ENCODE results near the gene WWC1. TPM values are rescaled to one million over a fixed set of nuclear protein-coding genes. Genes with fewer than 3 reads are reported as not detected.

Gene WWC1
- total RNA-seq, 1 experiment from 2014 or later, result 108 TPM

GRCh38 chr5:168447808-168448207 is 156.4 kb downstream of the WWC1 start:
- POLR2A ChIA-PET, result no interaction called here
- Histone ChIP-seq H3K4me1 (no peaks in the 10 kb centered on the region), H3K9me3 (no peaks in the 10 kb centered on the region), H3K27me3 (replicated peaks; ENCODE audit: control insufficient read depth, insufficient read depth, low read length) (no peaks in the 10 kb centered on the region), H3K4me3 (ENCODE audit: low read depth, low read length) (no peak overlapping the region), H3K36me3 (ENCODE audit: control insufficient read depth, insufficient read depth, low read length) (peaks cover 2% of the 10 kb centered on the region; the same call in 1 of the 2 replicates)
- CTCF ChIA-PET, result no interaction called here
- no peak overlapping the region for H3K4me3 Mint-ChIP-seq (ENCODE audit: unreplicated experiment)
- no peak for DNase-seq
- no TSS peak for BruUV-seq (replicated peaks)
- H3K9me3 Mint-ChIP-seq (ENCODE audit: unreplicated experiment), result no peaks in the 10 kb centered on the region
- TF ChIP-seq, protein P1, sequence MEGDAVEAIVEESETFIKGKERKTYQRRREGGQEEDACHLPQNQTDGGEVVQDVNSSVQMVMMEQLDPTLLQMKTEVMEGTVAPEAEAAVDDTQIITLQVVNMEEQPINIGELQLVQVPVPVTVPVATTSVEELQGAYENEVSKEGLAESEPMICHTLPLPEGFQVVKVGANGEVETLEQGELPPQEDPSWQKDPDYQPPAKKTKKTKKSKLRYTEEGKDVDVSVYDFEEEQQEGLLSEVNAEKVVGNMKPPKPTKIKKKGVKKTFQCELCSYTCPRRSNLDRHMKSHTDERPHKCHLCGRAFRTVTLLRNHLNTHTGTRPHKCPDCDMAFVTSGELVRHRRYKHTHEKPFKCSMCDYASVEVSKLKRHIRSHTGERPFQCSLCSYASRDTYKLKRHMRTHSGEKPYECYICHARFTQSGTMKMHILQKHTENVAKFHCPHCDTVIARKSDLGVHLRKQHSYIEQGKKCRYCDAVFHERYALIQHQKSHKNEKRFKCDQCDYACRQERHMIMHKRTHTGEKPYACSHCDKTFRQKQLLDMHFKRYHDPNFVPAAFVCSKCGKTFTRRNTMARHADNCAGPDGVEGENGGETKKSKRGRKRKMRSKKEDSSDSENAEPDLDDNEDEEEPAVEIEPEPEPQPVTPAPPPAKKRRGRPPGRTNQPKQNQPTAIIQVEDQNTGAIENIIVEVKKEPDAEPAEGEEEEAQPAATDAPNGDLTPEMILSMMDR (IDR thresholded peaks at IDR 0.05; ENCODE audit: insufficient read depth in 1 of 2, low read depth in 1 of 2, low read length in 1 of 2, severe bottlenecking in 1 of 2, unreplicated experiment in 1 of 2), result no peak
- H3K27me3 Mint-ChIP-seq (ENCODE audit: insufficient read depth, unreplicated experiment), result no peaks in the 10 kb centered on the region
- H3K4me1 Mint-ChIP-seq (ENCODE audit: low read depth, unreplicated experiment), result no peaks in the 10 kb centered on the region
- peaks cover 96% of the 10 kb centered on the region for H3K36me3 Mint-ChIP-seq (ENCODE audit: insufficient read depth, unreplicated experiment)
- H3K27ac Mint-ChIP-seq (ENCODE audit: unreplicated experiment), result peak overlapping the region; percentile 4
- intact Hi-C loops (cut with micrococcal nuclease; ENCODE audit: unreplicated experiment), result no loop called here

DNA sequence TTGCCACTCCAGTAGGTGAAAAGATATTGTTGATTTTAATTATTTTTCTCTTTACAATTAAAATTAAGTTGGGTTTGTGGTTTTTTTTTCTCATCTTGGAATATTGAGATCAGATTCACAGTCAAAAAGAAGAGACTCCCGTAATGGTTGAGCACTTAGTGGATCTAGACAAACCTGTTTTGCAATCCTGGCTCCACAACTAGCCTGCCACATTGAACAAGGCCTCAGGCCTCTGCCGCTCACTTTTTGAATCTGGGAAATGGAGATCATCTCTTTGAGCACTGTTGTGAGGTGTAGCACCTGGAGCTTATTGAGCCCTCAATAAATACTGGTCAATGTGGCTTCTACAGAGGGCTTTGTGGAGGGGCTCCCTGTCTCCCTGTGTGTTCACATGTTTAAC is 157.7 kb downstream of the WWC1 start:
- peaks cover 96% of the 10 kb centered on the region for H3K36me3 Mint-ChIP-seq (ENCODE audit: insufficient read depth, unreplicated experiment)
- no peaks in the 10 kb centered on the region for H3K9me3 Mint-ChIP-seq (ENCODE audit: unreplicated experiment)
- Histone ChIP-seq H3K9me3 (no peaks in the 10 kb centered on the region), H3K4me1 (no peaks in the 10 kb centered on the region), H3K27me3 (replicated peaks; ENCODE audit: control insufficient read depth, insufficient read depth, low read length) (no peaks in the 10 kb centered on the region), H3K4me3 (ENCODE audit: low read depth, low read length) (no peak overlapping the region), H3K36me3 (ENCODE audit: control insufficient read depth, insufficient read depth, low read length) (peaks cover 4% of the 10 kb centered on the region; the same call in 1 of the 2 replicates)
- H3K4me3 Mint-ChIP-seq (ENCODE audit: unreplicated experiment), result no peak overlapping the region
- TF ChIP-seq, protein P1 (IDR thresholded peaks at IDR 0.05; ENCODE audit: insufficient read depth in 1 of 2, low read depth in 1 of 2, low read length in 1 of 2, severe bottlenecking in 1 of 2, unreplicated experiment in 1 of 2), result no peak
- DNase-seq, result peak in 1 of 2 experiments; percentile 25
- intact Hi-C loops (cut with micrococcal nuclease; ENCODE audit: unreplicated experiment), result no loop called here
- ChIA-PET POLR2A (no interaction called here), CTCF (no interaction called here)
- H3K4me1 Mint-ChIP-seq (ENCODE audit: low read depth, unreplicated experiment), result no peaks in the 10 kb centered on the region
- no peak overlapping the region for H3K27ac Mint-ChIP-seq (ENCODE audit: unreplicated experiment)
- no peaks in the 10 kb centered on the region for H3K27me3 Mint-ChIP-seq (ENCODE audit: insufficient read depth, unreplicated experiment)
- no TSS peak for BruUV-seq (replicated peaks)

- no TSS peak for BruUV-seq (replicated peaks)
- ChIA-PET CTCF (no interaction called here), POLR2A (no interaction called here)
- Histone ChIP-seq H3K4me3 (ENCODE audit: low read depth, low read length) (no peak overlapping the region), H3K9me3 (no peaks in the 10 kb centered on the region), H3K27me3 (replicated peaks; ENCODE audit: control insufficient read depth, insufficient read depth, low read length) (no peaks in the 10 kb centered on the region), H3K36me3 (ENCODE audit: control insufficient read depth, insufficient read depth, low read length) (peaks cover 2% of the 10 kb centered on the region), H3K4me1 (no peaks in the 10 kb centered on the region)
- no peaks in the 10 kb centered on the region for H3K4me1 Mint-ChIP-seq (ENCODE audit: low read depth, unreplicated experiment)
- no peak for DNase-seq
- H3K4me3 Mint-ChIP-seq (ENCODE audit: unreplicated experiment), result no peak overlapping the region
- H3K27ac Mint-ChIP-seq (ENCODE audit: unreplicated experiment), result no peak overlapping the region
- TF ChIP-seq, protein P1 (IDR thresholded peaks at IDR 0.05; ENCODE audit: insufficient read depth in 1 of 2, low read depth in 1 of 2, low read length in 1 of 2, severe bottlenecking in 1 of 2, unreplicated experiment in 1 of 2), result no peak
- H3K36me3 Mint-ChIP-seq (ENCODE audit: insufficient read depth, unreplicated experiment), result peaks cover 97% of the 10 kb centered on the region
- no peaks in the 10 kb centered on the region for H3K27me3 Mint-ChIP-seq (ENCODE audit: insufficient read depth, unreplicated experiment)
- no peaks in the 10 kb centered on the region for H3K9me3 Mint-ChIP-seq (ENCODE audit: unreplicated experiment)
- intact Hi-C loops (cut with micrococcal nuclease; ENCODE audit: unreplicated experiment), result no loop called here
Measured at GRCh38 chr5:168451565-168451964, 160.1 kb downstream of the WWC1 start.

Data from Caco-2 (cell line).